ENCODE measurements around the gene BEND2. TPM values are rescaled to one million over a fixed set of nuclear protein-coding genes. Genes with fewer than 3 reads are reported as not detected.

The BEND2 gene
- total and polyA plus RNA-seq, 9 of the 15 experiments (the other 6 are each of a cell fraction or from before 2014, with no cell fraction given): 0.01 to 0.18 (median 0.06) TPM; not detected in 3

DNA sequence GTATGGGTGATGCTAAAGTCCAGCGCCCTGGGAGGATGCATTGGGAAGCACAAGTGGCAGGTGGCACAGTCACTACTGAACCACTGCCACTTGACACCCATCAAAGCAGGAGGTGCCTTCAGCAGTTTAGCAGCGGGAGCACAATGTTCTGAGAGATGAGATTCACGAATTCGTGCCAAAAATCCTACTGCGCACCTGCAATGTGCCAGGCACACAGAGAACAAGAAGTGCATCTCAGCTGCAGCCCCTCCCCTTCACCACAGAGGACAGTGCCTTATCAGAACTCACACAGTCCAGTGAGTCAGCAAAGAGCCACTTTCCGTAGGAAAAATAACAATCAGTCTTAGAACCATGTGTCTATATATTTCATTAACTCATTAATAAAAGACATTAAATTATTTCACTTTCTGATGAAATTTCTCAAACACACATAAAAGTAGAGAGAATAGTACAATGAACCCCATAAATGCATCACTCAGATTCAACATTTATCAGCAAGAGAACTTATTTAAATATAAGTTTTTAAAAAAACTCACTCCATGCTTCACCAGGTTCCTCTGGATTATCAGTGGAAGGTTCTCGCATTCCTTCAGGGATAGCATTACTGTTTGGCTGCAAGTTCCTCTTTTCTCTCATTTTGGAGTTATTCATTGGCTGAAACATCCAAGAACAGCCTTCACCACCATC, 47.0 kb downstream of the BEND2 start (continued):
- TF ChIP-seq, protein P1, sequence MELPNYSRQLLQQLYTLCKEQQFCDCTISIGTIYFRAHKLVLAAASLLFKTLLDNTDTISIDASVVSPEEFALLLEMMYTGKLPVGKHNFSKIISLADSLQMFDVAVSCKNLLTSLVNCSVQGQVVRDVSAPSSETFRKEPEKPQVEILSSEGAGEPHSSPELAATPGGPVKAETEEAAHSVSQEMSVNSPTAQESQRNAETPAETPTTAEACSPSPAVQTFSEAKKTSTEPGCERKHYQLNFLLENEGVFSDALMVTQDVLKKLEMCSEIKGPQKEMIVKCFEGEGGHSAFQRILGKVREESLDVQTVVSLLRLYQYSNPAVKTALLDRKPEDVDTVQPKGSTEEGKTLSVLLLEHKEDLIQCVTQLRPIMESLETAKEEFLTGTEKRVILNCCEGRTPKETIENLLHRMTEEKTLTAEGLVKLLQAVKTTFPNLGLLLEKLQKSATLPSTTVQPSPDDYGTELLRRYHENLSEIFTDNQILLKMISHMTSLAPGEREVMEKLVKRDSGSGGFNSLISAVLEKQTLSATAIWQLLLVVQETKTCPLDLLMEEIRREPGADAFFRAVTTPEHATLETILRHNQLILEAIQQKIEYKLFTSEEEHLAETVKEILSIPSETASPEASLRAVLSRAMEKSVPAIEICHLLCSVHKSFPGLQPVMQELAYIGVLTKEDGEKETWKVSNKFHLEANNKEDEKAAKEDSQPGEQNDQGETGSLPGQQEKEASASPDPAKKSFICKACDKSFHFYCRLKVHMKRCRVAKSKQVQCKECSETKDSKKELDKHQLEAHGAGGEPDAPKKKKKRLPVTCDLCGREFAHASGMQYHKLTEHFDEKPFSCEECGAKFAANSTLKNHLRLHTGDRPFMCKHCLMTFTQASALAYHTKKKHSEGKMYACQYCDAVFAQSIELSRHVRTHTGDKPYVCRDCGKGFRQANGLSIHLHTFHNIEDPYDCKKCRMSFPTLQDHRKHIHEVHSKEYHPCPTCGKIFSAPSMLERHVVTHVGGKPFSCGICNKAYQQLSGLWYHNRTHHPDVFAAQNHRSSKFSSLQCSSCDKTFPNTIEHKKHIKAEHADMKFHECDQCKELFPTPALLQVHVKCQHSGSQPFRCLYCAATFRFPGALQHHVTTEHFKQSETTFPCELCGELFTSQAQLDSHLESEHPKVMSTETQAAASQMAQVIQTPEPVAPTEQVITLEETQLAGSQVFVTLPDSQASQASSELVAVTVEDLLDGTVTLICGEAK (IDR thresholded peaks at IDR 0.05): 0 out of 2 replicates have a peak, but pooled peaks have one; percentile 6
- TF ChIP-seq, protein P1 (CRISPR knock-in tag; IDR thresholded peaks at IDR 0.05): no peak
- TF ChIP-seq, protein P2, sequence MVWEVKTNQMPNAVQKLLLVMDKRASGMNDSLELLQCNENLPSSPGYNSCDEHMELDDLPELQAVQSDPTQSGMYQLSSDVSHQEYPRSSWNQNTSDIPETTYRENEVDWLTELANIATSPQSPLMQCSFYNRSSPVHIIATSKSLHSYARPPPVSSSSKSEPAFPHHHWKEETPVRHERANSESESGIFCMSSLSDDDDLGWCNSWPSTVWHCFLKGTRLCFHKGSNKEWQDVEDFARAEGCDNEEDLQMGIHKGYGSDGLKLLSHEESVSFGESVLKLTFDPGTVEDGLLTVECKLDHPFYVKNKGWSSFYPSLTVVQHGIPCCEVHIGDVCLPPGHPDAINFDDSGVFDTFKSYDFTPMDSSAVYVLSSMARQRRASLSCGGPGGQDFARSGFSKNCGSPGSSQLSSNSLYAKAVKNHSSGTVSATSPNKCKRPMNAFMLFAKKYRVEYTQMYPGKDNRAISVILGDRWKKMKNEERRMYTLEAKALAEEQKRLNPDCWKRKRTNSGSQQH (CRISPR knock-in tag; IDR thresholded peaks at IDR 0.05): no peak
- TF ChIP-seq SPI1 (IDR thresholded peaks at IDR 0.05; ENCODE audit: borderline replicate concordance, low read depth, low read length): peak; percentile 52; the same call in 1 of the 2 replicates
- no peak for TF ChIP-seq CBX2 (IDR thresholded peaks at IDR 0.05; ENCODE audit: insufficient read depth, low read length, poor library complexity, severe bottlenecking)
- peak; percentile 29 for TF ChIP-seq MEIS2 (IDR thresholded peaks at IDR 0.05; ENCODE audit: partially characterized antibody)
- TF ChIP-seq TCF3 (CRISPR knock-in tag; IDR thresholded peaks at IDR 0.05): peak; percentile 80
- no peak for TF ChIP-seq PBX2 (CRISPR knock-in tag; IDR thresholded peaks at IDR 0.05; ENCODE audit: low read depth)
- TF ChIP-seq PBX2 (tag; conservative IDR thresholded peaks at IDR 0.05; ENCODE audit: low read depth): peak; percentile 12; the same call in 1 of the 2 replicates
- TF ChIP-seq ARID1B (IDR thresholded peaks at IDR 0.05): peak; percentile 90
- TF ChIP-seq DACH1 (IDR thresholded peaks at IDR 0.05; ENCODE audit: partially characterized antibody): peak; percentile 76
- TF ChIP-seq SOX6 (IDR thresholded peaks at IDR 0.05): peak; percentile 57
- TF ChIP-seq, protein P3, sequence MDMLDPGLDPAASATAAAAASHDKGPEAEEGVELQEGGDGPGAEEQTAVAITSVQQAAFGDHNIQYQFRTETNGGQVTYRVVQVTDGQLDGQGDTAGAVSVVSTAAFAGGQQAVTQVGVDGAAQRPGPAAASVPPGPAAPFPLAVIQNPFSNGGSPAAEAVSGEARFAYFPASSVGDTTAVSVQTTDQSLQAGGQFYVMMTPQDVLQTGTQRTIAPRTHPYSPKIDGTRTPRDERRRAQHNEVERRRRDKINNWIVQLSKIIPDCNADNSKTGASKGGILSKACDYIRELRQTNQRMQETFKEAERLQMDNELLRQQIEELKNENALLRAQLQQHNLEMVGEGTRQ (CRISPR knock-in tag; IDR thresholded peaks at IDR 0.05): no peak
